ENCODE results near the gene FRMD3. TPM values are rescaled to one million over a fixed set of nuclear protein-coding genes. Genes with fewer than 3 reads are reported as not detected.

FRMD3 gene
- total and polyA plus RNA-seq, 10 donors: 0.82 to 45.8 (median 18.9) TPM

DNA sequence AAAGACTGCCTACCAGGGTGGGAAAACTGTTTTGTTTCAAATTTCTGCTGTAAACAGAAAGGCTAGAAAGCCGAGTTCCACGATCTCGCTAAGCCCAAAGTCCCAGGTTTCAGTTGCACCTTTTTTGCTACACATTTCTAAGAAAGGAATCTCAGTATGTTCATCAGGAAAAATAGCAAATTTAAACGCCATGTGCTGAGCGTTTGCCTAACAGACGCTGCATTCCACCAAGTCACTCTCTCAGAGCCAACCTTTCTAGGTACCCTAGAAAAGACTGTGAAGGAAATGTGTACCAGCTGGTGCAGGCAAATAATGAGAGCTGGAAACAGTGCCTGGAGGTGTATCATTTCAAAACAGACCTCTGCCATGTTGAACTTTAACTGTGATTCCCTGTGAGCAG, 71.8 kb downstream of the FRMD3 start:
- no peak overlapping the region for H3K27ac ChIP-seq
- H3K27me3 ChIP-seq (replicated peaks in 1 of 7): no peaks in the 10 kb centered on the region
- no peak overlapping the region for H3K4me3 ChIP-seq
- peaks cover 0 to 24% (median 4%) of the 10 kb centered on the region in 6 donors for H3K4me1 ChIP-seq
- H3K9me3 ChIP-seq: peaks cover 0 to 3% (median under 1%) of the 10 kb centered on the region in 8 donors
- intact Hi-C loops (cut with DNase I; ENCODE audit: low total_unique reads): no loop called here
- DNase-seq: no peak
- peaks cover 0 to 4% (median 0%) of the 10 kb centered on the region in 6 donors for H3K36me3 ChIP-seq
- TF ChIP-seq, protein P1, sequence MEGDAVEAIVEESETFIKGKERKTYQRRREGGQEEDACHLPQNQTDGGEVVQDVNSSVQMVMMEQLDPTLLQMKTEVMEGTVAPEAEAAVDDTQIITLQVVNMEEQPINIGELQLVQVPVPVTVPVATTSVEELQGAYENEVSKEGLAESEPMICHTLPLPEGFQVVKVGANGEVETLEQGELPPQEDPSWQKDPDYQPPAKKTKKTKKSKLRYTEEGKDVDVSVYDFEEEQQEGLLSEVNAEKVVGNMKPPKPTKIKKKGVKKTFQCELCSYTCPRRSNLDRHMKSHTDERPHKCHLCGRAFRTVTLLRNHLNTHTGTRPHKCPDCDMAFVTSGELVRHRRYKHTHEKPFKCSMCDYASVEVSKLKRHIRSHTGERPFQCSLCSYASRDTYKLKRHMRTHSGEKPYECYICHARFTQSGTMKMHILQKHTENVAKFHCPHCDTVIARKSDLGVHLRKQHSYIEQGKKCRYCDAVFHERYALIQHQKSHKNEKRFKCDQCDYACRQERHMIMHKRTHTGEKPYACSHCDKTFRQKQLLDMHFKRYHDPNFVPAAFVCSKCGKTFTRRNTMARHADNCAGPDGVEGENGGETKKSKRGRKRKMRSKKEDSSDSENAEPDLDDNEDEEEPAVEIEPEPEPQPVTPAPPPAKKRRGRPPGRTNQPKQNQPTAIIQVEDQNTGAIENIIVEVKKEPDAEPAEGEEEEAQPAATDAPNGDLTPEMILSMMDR (IDR thresholded peaks at IDR 0.05 in 8 of 11, conservative IDR thresholded peaks at IDR 0.05 in 3 of 11): no peak
- TF ChIP-seq POLR2AphosphoS5 (IDR thresholded peaks at IDR 0.05) (no peak), POLR2A (IDR thresholded peaks at IDR 0.05) (no peak)
- 92 to 97% (median 94%) methylated on average over 6 of the region's 6 CpGs for WGBS, 5 donors

DNA sequence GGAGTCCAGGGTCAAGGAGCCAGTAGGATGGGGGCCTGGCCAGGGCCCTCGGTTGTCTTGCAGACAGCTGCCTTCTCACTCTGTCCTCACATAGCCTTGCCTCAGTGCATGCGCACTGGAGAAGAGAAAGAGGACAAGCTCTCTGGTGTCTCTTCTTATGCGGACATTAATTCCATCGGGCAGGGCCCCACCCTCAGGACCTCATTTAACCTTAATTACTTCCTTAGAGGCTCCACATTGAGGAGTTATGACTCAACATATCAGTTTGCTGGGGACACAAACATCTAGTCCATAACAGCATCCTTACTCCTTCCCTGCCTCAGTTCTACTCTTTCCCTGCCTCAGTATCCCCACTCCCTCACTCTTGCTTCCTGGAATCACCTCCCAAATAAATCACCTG, 78.4 kb downstream of the FRMD3 start:
- Histone ChIP-seq H3K9me3 (peaks cover 0 to 9% (median 6%) of the 10 kb centered on the region in 8 donors), H3K4me3 (no peak overlapping the region), H3K4me1 (no peaks in the 10 kb centered on the region), H3K36me3 (peaks cover 0 to 4% (median 0%) of the 10 kb centered on the region in 6 donors), H3K27me3 (replicated peaks in 1 of 7) (no peaks in the 10 kb centered on the region), H3K27ac (no peak overlapping the region)
- intact Hi-C loops (cut with DNase I; ENCODE audit: low total_unique reads): no loop called here
- 76 to 92% (median 85%) methylated on average over 4 of the region's 4 CpGs for WGBS, 5 donors
- no peak for DNase-seq
- TF ChIP-seq POLR2A (IDR thresholded peaks at IDR 0.05) (no peak), POLR2AphosphoS5 (IDR thresholded peaks at IDR 0.05) (no peak)
- TF ChIP-seq, protein P1 (IDR thresholded peaks at IDR 0.05 in 8 of 11, conservative IDR thresholded peaks at IDR 0.05 in 3 of 11): no peak

DNA sequence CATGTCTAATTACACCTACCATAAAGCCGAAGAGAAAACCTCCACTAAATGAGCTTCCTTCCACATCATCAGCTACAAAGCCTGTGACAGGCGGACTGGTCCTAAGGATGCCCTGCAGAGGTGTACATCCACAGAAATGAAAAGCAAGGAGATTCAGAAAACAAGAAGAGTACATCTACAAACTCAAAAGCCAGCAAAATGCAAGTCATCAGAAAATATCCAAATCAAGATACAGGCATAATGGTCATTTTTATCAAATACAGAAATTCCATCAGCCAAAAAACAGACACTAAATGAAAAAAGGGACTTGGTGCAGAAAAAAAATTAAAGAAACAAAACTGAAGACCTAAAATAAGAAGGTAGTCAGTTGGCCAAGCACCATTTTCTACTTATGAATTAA, 79.7 kb downstream of the FRMD3 start:
- DNase-seq: no peak
- Histone ChIP-seq H3K4me1 (no peaks in the 10 kb centered on the region), H3K27ac (no peak overlapping the region), H3K9me3 (peaks cover 0 to 9% (median 6%) of the 10 kb centered on the region in 8 donors), H3K36me3 (peaks cover 0 to 4% (median 0%) of the 10 kb centered on the region in 6 donors), H3K27me3 (replicated peaks in 1 of 7) (no peaks in the 10 kb centered on the region), H3K4me3 (no peak overlapping the region)
- WGBS, 5 donors: 90 to 100% (median 98%) methylated on average over 2 of the region's 2 CpGs
- TF ChIP-seq POLR2A (IDR thresholded peaks at IDR 0.05) (no peak), POLR2AphosphoS5 (IDR thresholded peaks at IDR 0.05) (no peak)
- TF ChIP-seq, protein P1 (IDR thresholded peaks at IDR 0.05 in 8 of 11, conservative IDR thresholded peaks at IDR 0.05 in 3 of 11): no peak
- intact Hi-C loops (cut with DNase I; ENCODE audit: low total_unique reads): no loop called here

DNA sequence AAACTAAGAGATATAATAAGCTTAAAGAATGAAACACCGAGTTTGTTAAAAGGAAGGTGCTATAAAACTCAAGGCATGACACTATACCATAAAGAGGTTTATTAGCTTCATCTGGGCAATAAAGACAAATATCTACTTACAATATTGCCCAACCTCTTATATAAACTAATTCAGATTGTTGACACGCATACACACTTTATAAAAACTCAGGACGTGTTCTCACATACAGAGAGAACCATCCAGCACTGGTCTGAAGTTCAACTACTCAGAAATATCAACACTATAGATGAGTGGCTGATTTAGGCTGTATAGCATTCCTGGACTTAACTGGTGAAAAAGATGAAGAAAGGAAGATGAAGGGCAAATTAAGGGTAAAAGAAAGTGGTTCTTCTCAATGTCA, 81.2 kb downstream of the FRMD3 start:
- 89 to 97% (median 91%) methylated on average over 3 of the region's 3 CpGs for WGBS, 5 donors
- Histone ChIP-seq H3K4me1 (no peaks in the 10 kb centered on the region), H3K4me3 (no peak overlapping the region), H3K9me3 (peaks cover 0 to 9% (median 6%) of the 10 kb centered on the region in 8 donors), H3K27me3 (replicated peaks in 1 of 7) (no peaks in the 10 kb centered on the region), H3K27ac (no peak overlapping the region), H3K36me3 (peaks cover 0 to under 1% (median 0%) of the 10 kb centered on the region in 6 donors)
- intact Hi-C loops (cut with DNase I; ENCODE audit: low total_unique reads): no loop called here
- no peak for TF ChIP-seq POLR2AphosphoS5 (IDR thresholded peaks at IDR 0.05)
- TF ChIP-seq, protein P1 (IDR thresholded peaks at IDR 0.05 in 8 of 11, conservative IDR thresholded peaks at IDR 0.05 in 3 of 11): no peak
- no peak for TF ChIP-seq POLR2A (IDR thresholded peaks at IDR 0.05)
- no peak for DNase-seq
